NCI-H146 treated with DMSO at 0.1 percent for 48 hours (cell line): Measurements from ENCODE around the gene NPHP4.

Source experiments
- DNase-seq: peaks from one replicate; lab custom pipeline; 2025; ENCODE audit not compliant: unreplicated experiment; lab: John Stamatoyannopoulos, UW

The NPHP4 gene

DNA sequence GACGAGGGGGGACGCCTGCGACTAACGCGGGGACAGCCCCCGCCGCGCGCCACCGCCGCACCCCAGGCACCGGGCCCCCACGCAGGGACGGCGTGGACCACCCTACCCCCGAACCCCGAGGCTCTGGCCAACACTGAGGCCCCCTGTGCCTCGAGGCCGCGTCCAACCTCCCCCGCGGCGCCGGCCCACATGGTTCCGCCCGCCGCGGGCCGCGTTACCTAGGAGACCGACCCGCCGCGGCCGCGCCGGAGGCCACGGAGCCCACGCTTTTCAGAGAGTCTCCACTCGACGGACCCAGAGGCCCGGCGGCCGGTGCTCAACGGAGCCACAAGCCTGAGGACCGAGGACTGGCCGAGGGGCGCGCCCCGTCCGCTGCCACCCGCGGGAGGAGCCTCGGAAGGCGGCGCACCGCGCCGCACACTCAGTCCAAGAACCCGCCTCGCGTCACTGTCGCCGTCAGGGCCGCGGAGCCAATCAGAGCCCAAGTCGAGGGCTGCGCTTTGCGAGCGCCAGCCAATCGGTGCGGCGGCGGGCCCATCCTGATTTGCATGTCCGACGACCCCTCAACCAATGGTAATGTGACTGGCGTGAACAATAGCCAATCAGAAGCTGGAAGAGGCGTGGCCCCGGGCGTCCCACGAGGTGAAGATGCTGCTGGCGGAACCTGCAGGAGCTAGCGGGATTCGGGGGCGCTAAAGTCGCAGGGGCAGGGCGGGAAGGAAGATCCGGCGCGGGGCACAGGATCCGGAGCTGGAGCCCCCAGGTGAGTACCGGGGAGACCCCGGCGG is at the start of gene NPHP4:
Gene NPHP4, minus strand, starts transcription at position 400 of the 788 bp plus-strand sequence. CDS start 6,136 bp downstream, outside the sequence.
- DNase-seq = peak; percentile 95

DNA sequence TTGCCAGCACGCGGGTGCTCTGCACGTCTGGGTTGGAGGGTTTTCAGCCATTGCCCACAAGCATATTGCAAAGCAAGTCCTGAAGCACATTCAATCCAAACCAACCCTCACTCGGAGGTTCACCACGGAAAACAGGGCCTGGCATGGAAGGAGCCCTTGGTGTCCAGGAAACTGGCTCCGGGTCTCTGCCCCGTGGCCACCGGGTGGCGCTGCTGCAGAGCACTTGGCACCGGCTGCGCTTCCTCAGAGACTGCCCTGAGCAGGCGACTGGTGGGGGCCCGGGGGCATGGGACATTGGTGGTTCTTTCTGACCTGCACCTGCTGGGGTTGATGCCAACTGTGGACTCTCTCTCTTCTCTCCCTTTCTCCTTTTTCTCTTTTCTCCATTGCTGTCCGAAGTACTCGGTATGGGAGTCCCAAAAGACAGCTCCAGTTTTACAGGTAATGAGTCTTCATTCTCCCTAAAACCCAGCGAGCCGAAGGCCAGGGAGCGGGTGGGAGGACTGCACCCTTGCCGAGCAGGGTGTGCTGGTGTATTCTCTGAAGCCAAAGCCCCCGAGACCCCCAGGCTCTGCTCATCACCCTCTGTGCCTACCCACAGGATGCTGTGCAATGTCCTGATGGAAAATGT is 49.3 kb upstream of the NPHP4 start:
- DNase-seq = no peak

GRCh38 chr1:6040861-6041415 is 48.7 kb upstream of the NPHP4 start:
- no peak for DNase-seq

DNA sequence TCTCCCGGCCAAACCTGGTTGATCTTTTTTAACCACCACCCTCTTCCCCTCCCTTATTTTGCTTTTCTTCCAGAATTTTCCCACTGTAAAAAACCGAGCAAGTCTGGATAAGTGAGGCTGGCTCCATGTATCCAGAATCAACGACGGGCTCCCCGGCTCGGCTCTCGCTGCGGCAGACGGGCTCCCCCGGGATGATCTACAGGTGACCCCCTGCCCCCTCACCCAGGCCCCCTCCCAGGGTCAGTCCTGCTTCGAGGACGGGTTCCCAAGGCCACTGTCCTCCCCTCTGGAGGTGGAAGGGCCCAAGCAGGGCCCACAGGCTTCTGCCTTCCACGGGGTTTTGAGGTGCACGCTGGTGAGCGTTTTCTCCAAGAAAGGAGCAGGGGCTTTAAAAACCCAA is 48.2 kb upstream of the NPHP4 start:
- DNase-seq = no peak

DNA sequence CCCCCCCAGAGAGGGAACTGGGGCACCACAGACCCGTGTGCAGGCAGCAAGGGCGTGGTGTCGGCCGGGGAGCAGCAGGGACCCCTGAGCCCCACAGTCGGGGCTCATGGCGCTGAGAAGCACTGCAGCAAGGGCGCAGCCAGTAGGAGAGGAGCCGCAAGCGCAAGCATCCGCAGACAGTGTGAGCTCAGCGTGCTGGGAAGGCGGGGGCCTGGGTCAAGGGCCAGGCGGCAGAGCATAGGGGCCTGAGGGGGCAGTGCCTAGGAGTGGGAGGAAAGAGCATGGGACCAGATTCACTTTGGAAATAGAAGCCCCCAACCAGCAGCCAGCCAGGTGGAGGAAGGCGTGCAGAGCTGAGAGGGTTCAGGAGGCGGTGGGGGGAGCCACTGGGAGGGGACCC is 46.8 kb upstream of the NPHP4 start:
- DNase-seq = no peak

DNA sequence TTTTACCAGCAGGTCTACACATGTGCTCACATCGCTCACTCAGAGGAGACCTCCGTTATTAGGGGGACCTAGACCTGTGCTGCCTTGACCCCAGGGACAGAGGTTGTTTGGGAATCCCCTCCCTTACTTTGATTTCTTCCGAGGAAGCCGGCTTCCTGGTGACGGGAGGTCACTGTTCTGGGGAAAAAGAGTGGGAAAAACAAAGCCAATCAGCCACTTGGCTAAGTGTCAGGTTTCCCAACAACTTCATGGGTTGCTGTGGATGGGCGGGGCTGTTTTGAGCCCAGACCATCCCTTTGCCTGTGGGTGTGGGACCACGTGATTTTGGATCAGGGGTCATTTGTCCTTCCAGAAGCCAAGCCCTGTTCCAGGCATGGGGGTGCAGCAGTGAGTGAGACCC is 46.4 kb upstream of the NPHP4 start:
- DNase-seq = no peak

DNA sequence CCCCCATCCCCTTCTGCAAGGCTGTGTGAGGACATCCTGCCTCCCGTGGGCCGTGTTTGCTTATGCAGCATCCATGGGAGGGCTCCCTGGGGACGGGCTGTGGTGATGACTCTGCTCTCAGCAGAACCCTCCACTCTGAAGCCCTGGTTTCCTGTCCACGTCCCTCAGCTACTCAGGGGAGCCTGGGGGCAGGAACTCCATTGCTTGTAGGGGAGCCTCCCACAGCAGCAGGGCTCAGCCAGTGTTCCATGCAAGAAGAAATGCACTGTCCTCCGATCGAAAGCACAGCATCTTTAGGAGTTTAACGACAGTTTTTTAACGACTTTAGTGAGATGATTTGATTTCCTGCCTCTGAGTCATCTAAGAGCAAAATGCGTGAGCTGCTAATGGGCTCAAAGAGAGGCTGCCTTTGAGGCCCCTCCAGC is 45.1 kb upstream of the NPHP4 start:
- DNase-seq = no peak

- no peak for DNase-seq
Observed at GRCh38 chr1:6035719-6036118, 43.5 kb upstream of the NPHP4 start.

DNA sequence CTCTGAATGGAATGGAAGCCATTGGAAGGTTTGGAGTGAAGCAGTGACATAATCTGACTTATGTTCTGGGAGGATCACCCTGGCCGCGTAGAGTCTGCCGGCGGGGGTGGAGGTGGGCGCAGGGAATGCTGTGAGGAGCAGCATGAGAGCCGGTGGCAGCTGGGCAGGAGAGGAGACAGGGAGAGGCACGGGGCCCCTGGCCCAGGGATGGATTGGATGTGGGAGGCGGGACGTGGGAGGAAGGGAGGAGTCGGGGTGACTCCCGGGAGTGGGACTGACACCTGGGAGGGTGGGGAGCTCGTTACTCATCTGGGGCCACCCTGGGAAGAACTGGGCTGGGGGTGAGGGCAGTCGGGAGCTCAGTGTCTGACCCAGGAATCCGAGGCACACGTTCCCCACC is 43.1 kb upstream of the NPHP4 start:
- no peak for DNase-seq

GRCh38 chr1:6034750-6035096 is 42.5 kb upstream of the NPHP4 start:
- no peak for DNase-seq

GRCh38 chr1:6033986-6034749 is 41.9 kb upstream of the NPHP4 start:
- DNase-seq = peak; percentile 53

DNA sequence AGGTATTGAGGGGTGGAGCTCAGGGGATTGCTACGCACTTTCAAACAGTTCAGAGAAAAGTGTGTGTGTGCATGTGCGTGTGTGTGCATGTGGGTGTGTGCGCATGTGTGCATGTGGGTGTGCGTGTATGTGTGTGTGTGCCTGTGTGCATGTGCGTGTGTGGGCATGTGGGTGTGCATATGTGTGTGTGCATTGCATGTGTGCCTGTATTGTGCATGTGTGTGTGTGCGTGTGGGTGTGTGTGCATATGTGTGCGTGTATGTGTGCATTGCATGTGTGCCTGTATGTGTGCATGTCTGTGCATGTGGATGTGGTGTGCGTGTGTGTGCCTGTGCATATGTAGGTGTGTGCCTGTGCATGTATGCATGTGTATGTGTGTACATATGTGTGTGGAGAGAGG is 40.9 kb upstream of the NPHP4 start:
- DNase-seq = no peak

DNA sequence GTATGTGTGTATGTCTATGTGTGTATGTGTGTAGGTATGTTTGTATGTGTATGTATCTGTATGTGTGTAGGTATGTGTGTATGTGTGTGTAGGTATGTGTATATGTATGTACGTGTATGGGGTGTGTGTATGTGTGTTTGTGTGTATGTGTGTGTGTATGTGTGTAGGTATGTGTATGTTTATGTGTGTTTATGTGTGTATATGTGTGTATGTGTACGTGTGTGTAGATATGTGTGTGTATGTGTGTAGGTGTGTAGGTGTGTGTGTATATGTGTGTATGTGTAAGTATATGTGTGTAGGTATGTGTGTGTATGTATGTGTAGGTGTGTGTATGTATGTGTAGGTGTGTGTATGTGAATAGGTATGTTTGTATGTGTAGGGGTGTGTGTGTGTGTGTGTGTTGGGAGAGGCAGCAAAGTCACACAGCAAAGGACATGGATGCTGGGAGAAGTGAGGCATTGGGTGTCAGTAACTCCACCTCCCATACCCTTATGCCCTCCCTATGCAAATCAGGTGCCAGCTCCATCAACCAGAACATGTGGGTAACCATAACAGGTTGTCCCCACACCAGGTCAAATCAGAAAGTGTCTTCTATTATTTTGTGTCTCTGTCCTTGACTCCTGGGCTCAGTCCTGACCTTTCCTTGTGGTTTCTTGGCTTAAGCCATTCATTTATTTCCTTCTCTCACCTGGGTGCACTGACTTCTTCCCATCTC is 38.5 kb upstream of the NPHP4 start:
- no peak for DNase-seq

DNA sequence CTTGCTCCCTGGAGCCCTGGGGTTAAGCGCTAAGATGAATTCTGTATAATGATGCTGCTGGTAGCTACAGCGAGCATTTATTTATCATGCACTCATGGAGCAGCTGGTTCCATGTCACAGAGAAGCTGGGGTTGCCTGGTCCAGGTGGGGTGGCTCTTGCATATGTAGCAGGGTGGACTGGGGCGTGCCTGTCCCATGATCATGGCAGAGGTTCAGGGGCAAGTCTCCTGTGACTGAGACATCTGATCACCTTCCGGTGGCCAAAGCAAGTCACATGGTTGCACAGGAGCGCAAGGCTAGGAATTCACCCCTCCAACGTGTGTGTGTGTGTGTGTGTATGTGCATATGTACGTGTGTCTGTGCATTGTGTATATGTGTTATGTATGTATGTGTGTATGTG is 37.9 kb upstream of the NPHP4 start:
- DNase-seq = no peak

DNA sequence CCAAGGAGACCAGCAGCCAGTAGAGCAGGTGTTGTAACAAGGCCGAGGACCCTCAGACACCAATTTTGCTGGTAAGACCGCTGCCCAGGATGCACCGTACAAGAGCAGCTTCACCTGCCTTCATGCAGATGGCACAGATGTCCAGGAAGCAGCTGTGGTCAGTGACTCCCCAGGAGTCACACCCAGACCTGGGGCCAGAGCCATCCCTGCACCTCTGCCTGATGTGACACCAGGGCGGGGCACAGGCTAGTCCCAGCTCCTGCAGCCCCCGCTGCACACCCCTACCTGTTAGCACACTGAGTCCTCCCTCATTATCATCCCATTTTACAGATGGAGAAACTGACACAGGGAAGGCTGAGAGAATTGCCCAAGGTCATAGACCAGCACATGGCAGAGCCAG is 37.1 kb upstream of the NPHP4 start:
- DNase-seq = no peak

GRCh38 chr1:6028042-6028850 is 36.0 kb upstream of the NPHP4 start:
- no peak for DNase-seq

GRCh38 chr1:6027591-6027990 is 35.4 kb upstream of the NPHP4 start:
- DNase-seq = no peak

- DNase-seq = peak; percentile 45
Observed at GRCh38 chr1:6026095-6026809, 34.0 kb upstream of the NPHP4 start.

DNA sequence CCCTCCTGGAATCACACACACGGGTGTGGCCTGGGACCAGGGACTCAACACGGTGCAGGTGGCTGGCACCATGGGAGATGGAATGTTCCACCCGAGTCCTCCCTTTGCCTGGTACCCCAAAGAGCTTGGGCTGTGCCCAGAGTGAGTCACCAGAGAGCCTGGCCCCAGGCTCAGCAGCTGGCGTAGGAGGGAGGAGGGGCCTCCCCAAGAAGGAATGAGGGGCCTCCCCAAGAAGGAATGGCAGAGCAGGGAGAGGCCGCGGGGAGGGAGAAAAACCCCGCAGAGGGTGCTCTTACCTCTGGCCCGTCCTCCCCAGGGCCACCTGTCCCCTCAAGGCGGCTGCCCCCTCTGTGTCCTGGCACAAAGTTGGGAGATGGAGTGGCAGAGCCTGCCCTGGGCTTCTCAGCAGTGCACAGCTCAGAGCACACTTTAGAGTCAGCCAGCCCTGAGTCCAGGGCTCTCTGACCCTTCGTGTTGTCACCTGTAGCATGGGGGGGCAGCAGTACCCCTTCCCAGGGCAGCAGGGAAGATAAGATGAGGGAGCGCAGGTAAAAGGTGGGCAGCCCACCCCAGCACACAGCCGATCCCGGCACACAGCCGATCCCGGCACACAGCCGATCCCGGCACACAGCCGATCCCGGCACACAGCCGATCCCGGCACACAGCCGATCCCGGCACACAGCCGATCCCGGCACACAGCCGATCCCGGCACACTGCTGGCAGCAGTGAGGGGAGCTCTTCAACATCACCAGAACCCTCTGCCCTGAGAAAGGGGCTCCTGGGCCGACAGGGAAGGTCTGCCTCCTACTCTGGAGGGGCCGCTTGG is 33.3 kb upstream of the NPHP4 start:
- DNase-seq = no peak
